ENCODE data around the gene ARHGEF37.

Gene ARHGEF37

DNA sequence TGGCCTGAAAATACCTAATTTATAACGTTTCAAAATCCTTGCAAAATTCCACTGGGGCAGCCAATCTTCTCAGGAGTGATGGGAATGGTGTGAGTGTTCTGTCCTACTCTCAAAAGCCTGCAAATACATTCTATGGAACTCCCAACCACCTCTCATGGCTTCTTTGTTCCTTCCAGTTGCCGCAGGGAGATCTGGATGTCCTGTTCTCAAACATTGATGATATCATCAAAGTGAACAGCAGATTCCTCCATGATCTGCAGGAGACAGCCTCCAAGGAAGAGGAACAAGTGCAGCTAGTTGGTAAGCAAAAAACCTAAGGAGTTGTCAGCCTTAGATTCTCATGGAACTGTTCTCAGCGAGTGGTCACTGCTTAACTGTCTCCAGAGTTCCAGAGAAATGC is 19.6 kb downstream of the ARHGEF37 start:
- no peak for DNase-seq (ENCODE audit: low read depth in 2 of 2)

DNA sequence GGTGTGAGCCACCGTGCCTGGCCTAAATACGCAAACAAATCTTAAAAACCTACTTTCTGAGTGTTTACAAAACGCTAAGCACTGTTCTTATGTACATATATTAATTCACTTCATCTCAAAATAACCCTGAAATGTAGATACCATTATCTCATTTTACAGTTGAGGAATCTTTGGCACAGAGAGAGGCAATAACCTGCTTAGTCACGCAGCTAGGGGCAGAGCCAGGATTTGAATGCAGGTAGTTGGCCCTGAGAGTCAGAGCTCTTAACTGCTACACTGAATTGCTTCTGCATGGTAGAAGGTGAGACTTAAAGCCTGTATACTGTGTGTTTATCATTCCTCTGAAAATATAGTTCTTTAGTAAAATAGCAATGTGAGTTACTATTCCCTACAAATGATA is 21.9 kb downstream of the ARHGEF37 start:
- DNase-seq (ENCODE audit: low read depth in 2 of 2), result no peak

- no peak for DNase-seq (ENCODE audit: low read depth in 2 of 2)
These were observed 22.6 kb downstream of the ARHGEF37 start for GRCh38 chr5:149603920-149604319.

- no peak for DNase-seq (ENCODE audit: low read depth in 2 of 2)
These were observed 23.0 kb downstream of the ARHGEF37 start for GRCh38 chr5:149604321-149604720.

- no peak for DNase-seq (ENCODE audit: low read depth in 2 of 2)
These were observed 24.2 kb downstream of the ARHGEF37 start for GRCh38 chr5:149605354-149605997.

DNA sequence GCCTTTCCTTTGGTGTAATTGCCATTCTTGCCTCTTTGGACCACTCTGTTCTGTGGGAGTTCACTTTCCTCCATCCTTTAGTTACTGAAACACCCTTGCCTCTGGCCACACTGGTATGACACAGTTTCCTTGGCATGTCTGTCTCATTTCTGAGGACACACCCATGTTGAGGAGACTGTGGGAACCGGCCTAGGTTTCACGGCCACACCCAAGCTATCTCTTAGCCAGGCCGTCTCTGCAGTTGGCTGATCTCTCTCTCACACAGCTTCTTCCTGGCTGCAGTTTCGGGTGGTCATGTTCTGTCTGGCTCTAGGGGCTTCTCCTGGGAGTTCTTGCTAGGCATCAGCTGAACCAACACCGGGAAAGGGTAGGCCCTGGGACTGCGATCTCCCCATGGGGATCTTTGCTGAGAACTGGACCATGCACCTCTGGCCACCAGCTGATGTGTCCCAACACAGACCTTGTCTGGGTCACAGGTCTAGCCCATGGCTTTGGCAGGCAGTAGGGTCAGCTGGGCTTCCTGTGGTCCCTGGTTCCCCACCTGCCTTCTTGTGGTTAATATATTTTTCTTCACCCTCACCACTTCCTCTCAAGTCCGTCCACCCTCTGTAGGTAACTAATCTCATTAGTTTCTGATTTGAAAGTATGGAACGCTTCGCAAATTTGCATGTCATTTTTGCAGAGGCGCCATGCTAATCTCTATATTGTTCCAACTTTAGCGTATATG is 24.9 kb downstream of the ARHGEF37 start:
- no peak for DNase-seq (ENCODE audit: low read depth in 2 of 2)

GRCh38 chr5:149608936-149609545 is 27.7 kb downstream of the ARHGEF37 start:
- DNase-seq (ENCODE audit: low read depth in 2 of 2), result no peak

DNA sequence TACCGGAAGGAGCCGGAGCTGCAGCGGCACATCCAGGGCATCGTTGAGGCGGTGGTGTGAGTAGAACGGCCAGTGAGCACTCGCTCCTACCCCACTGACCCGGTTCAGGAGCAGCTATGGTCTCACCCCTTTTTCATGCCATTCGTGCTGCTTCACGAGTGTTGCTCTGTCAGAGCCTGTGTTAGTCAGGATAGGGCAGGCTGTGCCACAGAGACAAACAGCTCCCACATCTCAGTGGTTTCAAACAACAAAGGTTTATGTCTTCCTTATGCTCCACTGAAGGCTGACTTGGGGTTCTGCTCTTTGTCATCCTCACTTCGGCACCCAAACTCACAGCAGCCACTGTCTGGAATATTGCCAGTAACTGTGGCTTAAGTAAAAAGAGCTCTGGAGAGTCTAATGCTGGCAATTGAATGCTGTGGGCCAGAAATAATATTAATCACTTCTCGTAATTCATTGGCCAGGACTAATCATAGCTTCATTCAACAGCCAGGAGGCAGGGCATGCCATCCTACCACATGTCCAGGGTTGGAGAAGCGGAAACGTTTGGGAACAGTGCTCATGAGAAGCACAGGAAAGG is 28.4 kb downstream of the ARHGEF37 start:
- no peak for DNase-seq (ENCODE audit: low read depth in 2 of 2)

DNA sequence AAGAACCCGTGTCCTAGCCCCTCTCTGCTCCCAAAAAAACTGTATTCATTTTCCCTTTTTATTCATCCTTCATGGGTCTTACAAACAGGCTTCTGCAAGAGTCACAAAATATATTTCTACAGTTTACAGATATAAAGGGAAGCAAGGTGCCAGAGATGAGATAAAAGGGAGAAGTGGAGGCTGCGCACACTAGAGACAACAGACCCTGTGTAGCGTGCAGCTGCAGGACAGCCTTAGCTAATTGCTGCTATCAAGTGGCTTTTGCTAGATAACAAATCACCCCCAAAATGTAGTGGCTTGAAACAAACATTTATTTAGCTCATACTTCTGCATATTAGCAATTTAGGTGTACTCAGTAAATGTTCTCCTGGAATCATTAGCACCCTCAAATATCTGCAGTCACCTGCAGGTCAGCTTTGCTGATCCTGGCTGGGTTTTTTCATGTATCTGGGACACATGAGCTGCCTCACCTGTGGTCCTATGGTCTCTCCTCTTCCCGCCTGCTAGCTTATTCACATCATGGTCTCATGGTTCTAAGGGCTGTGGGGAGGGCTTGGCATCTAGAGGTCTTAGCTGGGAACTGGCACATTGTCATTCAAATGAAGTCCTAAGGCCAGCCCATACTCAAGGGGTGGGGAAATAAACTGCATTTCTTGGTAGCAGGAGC is 29.4 kb downstream of the ARHGEF37 start:
- no peak for DNase-seq (ENCODE audit: low read depth in 2 of 2)

- no peak for DNase-seq (ENCODE audit: low read depth in 2 of 2)
These were observed 30.0 kb downstream of the ARHGEF37 start for GRCh38 chr5:149611326-149611725.

- DNase-seq (ENCODE audit: low read depth in 2 of 2), result no peak
These were observed 33.0 kb downstream of the ARHGEF37 start for GRCh38 chr5:149614034-149614907.

DNA sequence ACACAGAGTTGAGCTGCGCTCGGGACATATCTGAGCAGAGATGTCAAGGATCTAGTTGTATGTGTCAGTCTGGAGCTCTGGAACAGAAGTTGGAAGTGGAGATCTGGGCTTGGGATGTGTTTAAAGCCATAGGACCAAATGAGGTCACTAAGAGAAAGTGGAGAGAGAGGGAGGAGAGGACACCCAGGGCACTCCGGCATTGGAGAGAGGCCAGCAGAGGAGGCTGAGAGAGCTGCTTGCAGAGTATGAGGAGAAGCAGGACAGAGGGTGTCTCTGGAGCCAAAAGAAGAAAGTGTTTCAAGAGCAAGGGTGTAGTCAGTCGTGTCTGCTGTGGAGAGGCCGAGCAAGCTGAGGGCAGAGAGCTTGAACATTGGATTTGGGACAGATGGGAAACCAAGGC is 34.7 kb downstream of the ARHGEF37 start:
- no peak for DNase-seq (ENCODE audit: low read depth in 2 of 2)

- DNase-seq (ENCODE audit: low read depth in 2 of 2), result no peak
These were observed 35.5 kb downstream of the ARHGEF37 start for GRCh38 chr5:149616727-149617285.

- no peak for DNase-seq (ENCODE audit: low read depth in 2 of 2)
These were observed 36.5 kb downstream of the ARHGEF37 start for GRCh38 chr5:149617760-149618306.

- DNase-seq (ENCODE audit: low read depth in 2 of 2), result no peak
These were observed 37.4 kb downstream of the ARHGEF37 start for GRCh38 chr5:149618581-149619248.

DNA sequence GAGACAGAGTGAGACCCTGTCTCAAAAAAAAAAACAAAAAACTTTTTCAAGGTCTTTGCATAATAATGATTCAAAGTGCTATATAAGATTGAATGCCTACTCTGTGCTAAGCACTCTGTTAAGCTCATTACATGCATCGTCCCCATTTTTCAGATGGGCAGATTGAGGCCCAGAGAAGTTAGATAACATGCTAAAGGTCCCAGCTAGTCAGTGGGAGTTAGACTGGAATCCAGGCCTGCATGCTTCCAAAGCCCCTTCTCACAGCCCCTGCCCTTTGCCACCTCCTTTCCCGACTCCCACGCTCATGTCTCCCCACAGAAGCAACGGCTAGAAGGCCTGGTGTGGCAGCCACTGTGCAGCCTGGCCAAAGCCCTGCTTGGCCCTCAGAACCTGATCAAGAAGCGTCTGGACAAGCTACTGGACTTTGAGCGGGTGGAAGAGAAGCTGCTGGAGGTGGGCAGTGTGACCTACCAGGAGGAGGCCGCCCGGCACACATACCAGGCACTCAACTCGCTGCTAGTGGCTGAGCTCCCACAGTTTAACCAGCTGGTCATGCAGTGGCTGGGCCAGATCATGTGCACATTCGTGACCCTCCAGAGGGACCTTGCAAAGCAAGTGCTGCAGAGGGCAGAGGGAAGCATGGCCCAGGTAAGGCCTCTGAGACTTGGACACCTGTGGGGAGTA is 40.3 kb downstream of the ARHGEF37 start:
- DNase-seq (ENCODE audit: low read depth in 2 of 2), result no peak

- no peak for DNase-seq (ENCODE audit: low read depth in 2 of 2)
These were observed 41.2 kb downstream of the ARHGEF37 start for GRCh38 chr5:149622466-149622865.

GRCh38 chr5:149623473-149623872 is 42.2 kb downstream of the ARHGEF37 start:
- DNase-seq (ENCODE audit: low read depth in 2 of 2), result no peak

DNA sequence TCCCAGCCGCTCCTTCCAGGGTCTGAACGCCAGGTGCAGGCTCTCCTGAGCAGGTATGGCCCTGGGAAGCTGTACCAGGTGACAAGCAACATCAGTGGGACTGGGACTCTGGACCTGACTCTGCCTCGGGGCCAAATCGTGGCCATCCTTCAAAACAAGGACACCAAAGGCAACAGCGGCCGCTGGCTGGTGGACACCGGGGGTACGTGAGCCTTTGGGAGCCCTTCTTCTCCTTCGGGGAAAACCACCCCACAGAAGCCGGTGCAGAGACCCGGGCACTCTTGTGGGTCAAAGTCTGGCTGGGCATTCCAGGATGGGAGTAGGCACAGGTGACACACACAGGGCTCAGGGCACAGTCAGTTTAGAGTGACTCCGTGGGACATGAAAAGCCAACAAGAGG is 45.8 kb downstream of the ARHGEF37 start:
- DNase-seq (ENCODE audit: low read depth in 2 of 2), result no peak

Measured in fibroblast of skin of left biceps (primary cell).